Limb (tissue), 2 donors: ENCODE results near the gene BCKDHB.

Experiments
- DNase-seq, 2 donors: peaks; one replicate each; pipeline ENCODE4 v3.0.0-alpha.2; 2016; ENCODE audit errors: extremely low spot score in 2 of 2

The BCKDHB gene

DNA sequence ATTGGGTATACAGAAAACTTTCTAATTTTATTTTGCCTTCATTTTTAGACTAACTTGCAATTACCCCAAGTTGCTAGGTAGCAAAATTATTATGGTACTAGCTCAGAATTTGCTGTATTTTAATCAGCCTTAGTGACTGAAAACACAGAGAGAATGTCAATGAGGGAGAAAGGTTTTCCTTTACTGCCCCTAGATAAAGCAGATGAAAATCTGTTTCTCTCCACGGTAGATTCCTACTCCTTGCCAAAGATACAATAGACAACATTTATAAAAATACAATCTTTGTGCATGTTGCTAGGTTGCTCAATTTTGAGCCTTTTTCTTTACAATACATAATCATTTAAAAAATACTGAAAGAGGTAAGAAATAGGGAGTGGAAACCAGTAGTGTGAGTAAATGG lies 222.2 kb downstream of the BCKDHB start:
- DNase-seq: no peak

DNA sequence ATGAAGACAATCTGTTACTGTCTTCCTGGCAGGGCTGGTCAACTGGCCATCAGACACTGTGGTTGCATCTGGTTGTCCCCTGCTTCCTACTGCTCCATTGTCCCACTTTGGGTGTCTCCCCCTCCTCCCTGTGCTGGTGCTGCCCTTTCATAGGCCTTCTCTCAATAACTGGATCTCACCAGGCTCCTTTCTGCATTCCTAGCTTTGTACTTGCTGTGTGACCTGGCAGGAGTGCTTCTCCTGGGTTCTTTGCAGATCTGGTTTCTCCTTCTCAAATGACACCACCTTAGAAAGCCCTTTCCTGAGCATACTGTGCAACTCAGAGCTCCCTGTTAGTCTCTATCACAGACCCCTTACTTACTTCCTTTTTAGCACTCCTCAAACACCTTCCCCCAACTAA lies 223.0 kb downstream of the BCKDHB start:
- no peak for DNase-seq

DNA sequence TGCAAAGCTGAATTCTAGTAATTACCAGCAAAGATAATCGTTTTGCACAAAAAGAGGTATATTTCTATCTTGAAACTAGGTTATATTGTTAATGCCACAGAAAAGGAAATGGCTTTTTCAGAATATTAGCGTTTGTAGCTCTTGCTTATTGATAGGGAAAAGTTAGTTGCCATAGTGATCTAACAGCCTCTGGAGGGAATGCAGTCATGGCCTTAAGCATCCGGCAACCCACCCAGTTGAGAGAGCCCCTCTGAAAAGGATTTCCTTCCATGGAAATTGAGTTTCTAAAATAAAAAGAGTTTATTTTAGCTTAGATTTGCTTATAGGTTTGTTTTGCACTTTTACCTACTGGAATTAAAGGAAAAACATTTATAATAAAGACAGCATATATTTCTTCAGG lies 224.5 kb downstream of the BCKDHB start:
- no peak for DNase-seq

DNA sequence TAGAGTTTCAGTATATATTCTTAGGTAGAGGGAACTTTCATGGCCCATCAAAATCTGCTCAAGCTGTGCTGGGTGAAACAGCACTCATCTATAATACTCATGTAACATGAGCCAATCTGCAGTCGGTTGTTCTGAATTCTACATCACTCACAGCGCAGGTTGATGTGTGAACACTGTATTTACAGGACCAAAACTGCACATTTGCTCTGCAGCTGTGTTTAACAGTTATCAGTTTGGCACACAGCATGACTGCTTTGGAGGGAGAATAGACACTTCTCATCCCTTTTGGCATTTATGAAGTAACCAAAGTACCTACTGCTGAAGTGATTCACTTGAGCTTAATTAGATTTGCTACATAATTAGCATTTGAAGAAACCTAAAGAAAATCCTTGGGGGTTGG lies 225.1 kb downstream of the BCKDHB start:
- no peak for DNase-seq

DNA sequence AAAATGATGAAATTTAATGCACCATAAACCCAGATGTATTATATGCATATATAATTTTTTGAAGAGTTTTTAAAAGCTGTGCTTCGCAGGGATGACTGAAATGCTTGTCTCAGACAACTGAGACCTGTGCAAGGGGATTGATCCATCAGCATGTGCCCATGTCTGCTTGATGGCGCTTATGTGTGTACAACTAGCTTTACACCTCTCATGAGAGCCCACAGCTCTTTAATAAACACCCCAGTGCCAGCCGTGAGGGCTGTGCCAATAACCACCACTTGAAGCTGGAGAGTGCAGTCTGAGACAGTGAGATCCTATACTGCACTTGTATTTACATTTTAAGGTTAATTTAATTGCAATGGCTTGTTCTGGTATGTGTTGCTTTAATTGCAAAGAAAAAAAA lies 225.5 kb downstream of the BCKDHB start:
- no peak for DNase-seq

DNA sequence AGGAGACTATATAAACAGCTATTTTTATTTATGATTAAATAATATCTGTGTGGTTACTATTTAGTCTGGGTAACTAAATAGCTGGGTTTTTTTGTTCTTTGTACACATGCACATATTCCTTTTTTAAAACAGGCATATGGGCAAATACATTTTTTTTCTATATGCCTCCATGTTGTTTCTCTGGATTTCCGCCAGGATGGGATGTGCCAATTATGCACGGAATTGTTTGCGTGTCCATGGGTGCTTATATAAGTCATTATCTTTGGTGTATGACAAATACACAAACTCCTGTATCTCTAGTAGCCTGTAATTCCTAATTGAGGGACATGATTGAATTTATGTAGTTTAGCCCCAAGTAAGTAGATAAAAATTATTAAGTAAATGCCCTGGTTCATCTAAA lies 226.9 kb downstream of the BCKDHB start:
- DNase-seq: no peak

DNA sequence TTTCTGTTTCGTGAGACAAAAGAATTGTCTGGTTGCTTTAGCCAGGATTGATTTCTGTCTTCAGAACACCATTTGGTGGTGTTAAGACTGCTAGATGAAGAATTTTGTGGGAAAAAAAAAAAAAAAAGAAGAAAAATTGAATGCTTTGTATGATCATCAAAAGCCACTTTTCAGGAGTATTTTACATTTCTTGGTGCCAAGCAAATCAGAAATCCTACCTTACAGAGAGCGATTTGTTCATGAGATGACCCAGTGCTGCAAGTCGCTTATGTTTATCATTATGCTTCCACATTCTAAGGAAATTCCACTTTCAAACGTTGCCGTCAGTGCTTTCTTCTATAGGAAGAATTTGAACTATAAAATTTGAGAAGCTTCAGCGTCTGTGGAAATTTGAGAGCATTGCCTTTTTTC lies 228.7 kb downstream of the BCKDHB start:
- no peak for DNase-seq

DNA sequence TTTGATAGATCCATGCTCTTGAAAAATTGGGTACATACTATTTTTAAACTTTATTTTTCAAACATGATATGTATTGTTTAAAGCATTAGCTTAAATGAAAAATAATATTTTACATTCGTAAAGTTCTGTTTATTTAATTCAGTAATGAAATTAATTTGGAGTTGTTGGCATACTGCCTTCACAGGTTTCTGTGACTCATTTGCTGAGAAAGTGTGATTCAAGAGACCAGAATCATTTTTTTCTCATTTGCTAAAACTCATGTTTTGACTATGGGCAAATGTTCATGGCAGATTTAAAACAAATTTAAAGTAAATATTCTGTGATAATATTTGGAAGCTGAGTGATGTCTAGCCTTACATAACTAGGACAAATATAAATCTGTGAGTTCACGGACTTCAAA lies 230.4 kb downstream of the BCKDHB start:
- DNase-seq: no peak

DNA sequence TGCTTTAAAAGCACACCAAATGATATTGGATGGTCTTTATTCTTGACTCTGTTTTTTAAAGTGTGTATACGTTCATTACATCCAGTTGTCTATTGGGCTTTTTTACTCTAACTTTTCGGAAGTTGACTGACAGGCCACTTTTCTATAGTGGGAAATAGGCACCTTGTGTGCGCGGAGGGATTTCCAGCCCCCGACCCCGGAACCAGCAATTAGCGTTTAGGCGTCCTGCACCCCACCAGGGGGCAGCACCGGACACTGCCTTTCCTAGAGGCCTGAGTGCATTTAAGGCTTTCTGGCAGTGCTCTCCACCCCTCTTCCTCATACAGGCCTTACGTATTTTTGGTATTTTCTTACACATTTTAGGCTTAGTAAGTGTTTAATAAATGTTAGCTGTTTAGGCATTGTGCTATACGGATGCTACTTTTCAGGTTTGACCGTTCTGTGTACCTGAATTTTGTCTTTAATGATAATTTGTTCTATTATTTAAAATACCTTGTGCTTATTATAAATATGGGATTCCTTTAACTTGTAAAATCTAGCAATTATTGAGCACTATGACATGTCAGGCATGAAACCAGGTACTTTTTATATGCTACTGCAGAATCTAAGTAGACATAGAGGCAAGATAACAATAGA lies 231.8 kb downstream of the BCKDHB start:
- DNase-seq: peak in 1 of 2 donors; percentile 87

DNA sequence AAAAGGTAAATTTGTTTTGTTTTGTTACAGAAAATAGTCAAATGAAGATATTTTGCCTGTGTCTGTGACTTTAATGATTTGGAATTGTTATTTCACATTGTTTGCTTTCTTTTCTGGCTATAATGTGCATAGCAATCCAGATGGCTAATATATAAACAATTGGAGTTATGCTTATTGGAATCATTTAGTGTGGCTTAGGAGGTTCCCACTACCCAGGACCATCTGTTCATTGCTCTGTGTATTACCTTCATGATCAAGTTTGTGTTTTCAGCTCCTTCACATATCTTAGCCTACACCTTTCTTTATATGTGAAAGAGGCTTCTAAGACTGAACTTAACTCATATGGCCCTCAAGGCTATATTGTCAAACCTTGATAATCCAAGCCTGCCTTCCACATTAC lies 232.9 kb downstream of the BCKDHB start:
- no peak for DNase-seq

DNA sequence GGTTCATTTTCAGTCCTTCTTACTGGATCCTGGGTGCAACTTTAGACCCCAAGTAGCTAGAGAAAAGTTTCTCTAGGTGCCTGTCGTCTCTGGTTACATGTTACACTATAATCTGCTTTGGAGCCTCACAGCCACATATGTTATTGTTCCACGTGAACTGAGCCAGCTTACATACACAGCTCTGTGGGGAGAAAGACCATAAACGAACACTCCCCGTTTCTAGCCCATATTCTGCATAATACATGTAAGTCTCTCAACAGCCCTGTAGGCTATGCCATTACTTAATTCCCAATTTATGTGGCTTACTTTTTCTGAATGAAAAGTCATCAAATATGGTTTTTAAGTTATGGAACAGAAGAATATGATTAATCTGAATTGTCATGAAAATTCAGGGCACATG lies 233.8 kb downstream of the BCKDHB start:
- no peak for DNase-seq

DNA sequence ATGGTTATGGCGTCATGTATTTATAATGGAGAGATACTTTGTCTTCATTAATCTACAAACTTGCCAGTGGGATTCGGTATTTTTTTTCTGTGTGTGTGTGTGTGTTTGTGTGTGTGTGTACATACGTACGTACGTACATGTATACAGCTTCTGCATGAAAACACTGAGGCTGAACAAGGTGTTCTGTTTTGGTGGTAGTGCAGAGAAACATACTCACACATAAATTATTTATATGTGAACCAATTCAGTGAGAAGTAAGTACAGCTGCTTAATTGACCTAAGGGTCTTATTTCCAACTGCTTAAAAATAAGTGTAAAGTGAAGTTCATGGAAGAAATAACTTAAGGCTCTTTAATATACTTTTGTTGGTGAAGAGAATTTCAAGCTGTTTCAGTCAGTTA lies 234.2 kb downstream of the BCKDHB start:
- no peak for DNase-seq

DNA sequence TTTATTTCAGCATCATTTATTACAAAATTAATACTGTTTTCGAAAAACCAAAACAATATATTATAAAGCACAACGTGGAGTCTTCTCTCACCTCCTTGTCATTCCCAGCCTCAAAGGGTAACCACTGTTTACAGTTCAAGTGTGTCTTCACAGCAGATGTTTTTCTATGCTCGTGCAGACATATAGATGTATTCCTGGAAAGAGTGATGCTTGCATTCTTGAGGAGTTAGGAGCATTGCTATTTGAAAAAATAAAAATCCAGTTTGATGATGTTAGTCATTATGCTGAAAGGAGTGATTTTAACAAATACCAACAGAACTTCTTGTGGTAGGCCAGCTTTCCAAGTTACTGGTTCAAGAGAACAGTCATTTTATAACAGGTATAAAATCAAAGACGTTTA lies 234.9 kb downstream of the BCKDHB start:
- DNase-seq: no peak

DNA sequence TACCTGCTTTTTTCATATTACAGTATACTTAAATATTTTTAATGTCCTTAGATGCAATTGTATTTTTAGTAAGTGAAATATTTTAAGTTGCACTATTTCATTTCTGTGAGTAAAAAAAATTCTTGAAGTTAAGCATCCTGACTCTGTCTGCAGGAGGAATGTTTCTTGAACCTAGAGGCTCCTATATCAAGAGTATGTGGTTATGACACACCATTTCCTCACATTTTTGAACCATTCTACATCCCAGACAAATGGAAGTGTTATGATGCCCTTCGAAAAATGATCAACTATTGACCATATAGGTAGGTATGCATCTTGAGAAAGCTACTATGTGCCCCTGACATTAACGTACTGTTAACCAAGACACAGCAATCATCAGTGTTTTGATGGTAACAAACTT lies 237.0 kb downstream of the BCKDHB start:
- DNase-seq: no peak

DNA sequence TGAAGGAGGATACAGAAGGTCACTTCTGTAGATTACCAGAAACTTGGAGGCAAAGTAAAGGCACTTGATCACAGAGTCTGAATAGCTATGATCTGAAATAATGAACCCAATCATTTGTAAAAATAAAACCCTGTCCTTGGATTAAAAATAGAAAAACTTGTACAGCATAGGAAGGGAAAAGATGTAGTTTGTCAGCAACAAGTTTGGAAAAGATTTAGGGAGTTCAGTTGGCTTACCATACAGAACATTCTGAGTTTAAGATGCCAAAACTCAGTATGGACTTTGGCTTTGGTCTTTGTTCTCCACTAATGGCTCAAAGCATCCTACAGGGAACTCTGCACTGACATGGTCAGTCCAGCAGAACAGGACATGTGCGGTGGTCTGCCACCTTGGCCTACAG lies 240.6 kb downstream of the BCKDHB start:
- DNase-seq: no peak

DNA sequence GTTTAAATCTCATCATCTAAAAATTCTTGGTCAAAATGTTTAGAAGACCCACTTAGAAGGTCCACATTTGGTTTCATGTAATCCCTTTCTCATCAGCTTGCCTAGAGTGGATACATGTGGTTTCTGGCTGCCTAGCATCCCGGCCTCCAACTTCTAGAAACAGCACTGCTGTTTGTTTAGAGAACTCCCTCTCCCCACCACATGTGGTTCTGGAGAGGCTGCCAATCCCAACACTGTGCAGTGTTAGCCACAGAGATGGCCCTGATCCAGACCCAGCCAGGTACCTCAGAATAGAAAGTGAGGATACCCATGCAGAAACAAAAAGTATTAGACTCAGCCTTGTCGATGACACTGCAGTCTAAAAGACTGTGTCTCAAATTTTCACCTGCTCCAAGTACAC lies 241.8 kb downstream of the BCKDHB start:
- DNase-seq: no peak

DNA sequence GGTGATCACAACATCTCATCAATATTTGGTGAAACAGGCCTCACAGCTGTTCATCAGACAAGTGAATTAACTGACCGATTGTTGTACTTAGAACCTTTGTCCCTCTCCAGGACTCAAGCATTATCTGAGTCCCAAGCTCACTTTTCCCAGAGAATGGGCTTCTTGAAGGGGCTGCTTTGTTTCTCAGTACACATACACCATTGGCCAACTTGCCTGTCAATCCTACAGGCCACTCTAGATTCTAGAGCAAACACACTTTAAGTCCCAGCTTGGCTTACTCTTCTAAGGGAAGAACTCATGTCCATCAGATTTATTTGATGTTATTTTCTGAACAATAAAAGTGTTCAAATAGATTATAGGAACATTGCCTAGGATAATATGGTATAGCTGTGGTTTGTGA lies 249.5 kb downstream of the BCKDHB start:
- no peak for DNase-seq

DNA sequence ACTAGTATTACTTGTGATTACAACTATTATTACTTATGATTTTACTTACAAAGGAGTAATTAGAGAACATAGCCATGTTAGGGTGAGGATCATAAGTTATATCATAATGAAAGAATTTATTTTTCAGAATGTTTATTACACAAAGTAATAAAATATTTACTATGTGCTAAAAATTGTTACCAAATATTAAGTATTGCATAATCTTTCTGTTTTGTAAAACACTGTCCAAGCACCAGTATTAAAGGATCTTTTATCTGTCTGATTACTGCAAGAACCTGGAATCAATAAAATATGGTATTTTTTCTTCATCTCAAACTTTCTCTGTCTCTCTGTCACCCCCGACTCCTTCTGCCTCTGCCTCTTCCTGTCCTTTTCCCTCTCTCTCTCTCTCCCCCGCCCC lies 250.1 kb downstream of the BCKDHB start:
- no peak for DNase-seq

DNA sequence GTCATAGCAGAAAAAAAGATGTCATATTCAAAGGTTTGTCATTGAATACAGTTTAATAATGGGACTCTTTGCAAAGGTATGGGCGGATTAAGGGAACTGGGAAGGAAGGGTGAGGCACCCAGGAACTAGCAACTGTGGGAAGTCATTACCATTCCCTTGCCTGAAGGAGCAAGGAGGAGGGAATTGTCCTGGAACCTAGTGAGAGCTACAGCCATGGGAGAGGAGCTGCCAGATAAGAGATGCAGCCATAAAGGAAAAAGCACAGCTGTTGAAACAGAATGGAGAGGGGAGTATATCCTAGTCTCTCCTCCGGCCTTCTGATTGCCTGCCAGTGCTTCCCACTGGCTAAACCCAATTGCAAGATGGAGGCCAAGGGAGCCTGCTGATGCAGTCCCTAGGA lies 250.6 kb downstream of the BCKDHB start:
- DNase-seq: no peak

DNA sequence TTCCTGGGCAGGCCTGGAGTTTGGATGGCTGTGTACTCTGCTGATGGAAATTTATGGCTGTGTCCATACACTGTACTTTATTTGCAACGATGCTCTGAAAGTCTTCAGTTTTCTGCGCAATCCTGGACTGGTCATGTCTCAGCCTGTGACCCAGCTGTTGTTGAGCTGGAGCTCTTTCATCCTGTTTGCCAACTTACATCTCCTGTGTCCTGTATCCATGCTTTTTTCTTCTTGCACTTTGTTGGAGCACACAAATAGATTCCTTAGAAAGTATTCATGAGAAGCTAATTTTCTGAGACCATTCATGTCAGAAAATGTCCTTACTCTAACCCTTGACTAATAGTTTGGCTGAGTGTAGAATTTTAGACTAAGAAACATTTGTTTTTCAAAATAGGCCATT lies 251.2 kb downstream of the BCKDHB start:
- no peak for DNase-seq

DNA sequence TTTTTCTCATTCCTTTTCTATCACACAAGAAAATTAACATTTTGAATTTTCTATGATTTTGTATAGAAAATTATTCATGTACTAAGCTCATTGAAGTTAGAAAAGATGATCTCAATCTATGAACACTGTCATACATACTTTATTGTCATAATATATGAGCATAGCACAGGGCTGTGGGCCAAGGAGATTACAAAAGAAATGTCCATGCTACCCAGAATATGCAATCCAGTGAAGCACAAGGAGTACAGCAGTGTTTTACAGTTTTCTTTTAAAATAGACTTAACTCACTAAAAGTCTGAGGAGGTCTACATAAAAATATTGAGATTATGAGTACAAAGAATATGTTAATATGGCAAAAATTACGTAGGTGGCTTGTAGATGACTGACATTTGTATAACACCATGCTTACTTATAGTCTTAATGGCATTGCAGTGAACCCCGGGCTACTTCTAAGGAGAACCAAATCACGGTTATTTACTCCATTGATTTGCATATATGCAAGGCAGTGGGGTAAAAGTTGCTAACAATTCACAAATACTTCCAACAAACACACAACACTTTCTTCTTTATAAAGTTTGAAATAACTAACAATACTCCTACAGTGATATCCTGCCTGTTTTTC lies 257.1 kb downstream of the BCKDHB start:
- no peak for DNase-seq

DNA sequence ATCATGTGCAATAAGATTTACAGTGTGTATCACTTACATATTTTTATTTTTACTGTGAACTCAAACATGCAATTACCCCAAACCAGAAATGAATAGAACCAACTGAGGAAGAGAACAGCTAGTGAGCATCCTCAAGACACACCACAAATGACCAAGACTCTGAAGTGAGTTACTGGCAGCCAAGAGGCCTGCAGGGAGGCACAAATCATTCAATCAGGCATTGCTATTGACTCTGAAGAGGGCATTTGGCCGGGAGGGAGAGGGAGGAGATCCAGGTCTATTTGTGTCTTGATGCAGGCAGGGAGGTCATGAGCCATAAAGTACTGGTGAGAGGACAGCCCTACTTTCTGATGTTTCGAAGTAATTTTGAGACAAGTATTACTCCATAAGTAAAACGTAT lies 257.7 kb downstream of the BCKDHB start:
- no peak for DNase-seq

DNA sequence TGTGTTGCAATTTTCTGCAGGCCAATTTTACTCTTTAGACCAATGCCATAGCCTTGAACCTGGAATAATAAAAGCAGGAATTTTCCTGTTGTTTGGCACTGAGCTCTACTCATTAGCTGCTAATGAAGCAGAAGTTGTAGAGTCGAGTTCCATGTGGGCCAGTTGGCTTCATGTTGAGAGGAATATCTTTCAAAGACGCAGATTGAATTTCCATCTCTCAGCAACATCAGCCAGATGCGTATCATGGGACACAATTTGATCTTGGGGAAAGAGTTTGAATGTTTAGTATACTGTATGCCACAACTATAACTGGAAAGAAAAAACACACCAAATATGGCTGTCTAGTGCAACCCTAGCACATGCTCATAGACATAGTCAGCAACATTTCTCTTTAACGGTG lies 259.6 kb downstream of the BCKDHB start:
- no peak for DNase-seq

DNA sequence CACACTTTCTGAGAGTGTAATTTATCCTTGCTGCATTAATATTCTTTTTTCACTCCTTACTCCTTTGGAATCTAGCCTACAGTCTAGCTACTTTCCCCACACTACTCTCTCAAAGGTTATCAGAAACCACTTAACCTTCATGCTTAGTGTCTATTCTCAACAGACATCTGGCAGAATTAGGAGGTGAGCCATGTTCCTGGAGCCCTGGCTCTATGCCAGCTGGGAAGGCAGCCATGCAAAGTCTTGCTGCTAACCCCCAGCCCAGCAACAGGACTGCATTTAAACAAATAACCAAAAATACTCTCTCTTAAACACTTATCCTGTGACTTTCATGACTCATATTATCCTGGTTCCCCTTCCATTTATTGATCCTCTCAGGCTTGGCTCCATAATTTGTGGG lies 260.2 kb downstream of the BCKDHB start:
- peak; percentile 31 to 52 for DNase-seq
